IMR-90 (cell line): ENCODE data around the gene DYNC1H1. TPM values are rescaled to one million over a fixed set of nuclear protein-coding genes. Genes with fewer than 3 reads are reported as not detected.

ENCODE experiments used
- ATAC-seq: fragments of 200-7000 bp; cut with Tn5 transposase; 2 replicates; pipeline ENCODE4 v1.9.1; 2020; ENCODE audit warnings: low read depth, mild to moderate bottlenecking, moderate library complexity
- BruUV-seq: library from RNA; stranded (reverse); fragments of 400-500 nt; replicated peaks from 2 replicates; lab custom pipeline; 2021; lab: Mats Ljungman, UMichigan
- CTCF ChIA-PET: fragments of 300-600 bp; formaldehyde crosslinking; extraction: SDS; loops from one replicate; lab custom pipeline; 2021; ENCODE audit warnings: antibody characterized with exemption; lab: Yijun Ruan, JAX
- POLR2A ChIA-PET: fragments of 300-600 bp; sonication (Branson Sonifier 250); formaldehyde crosslinking; loops from one replicate; lab custom pipeline; 2022; ENCODE audit warnings: antibody characterized with exemption; ENCODE audit not compliant: unreplicated experiment; lab: Charles Lee
- DNase-seq: peaks from one replicate; pipeline ENCODE4 v3.0.0; 2013
- H2AFZ ChIP-seq: replicated peaks from 2 replicates; pipeline ENCODE3; 2013; ENCODE audit warnings: low read length, mild to moderate bottlenecking; ENCODE audit not compliant: poor library complexity
- H2AK5ac ChIP-seq: 2 replicates; pipeline ENCODE4 v1.6.1; 2013; ENCODE audit warnings: low read depth, low read length, inconsistent platforms
- H2AK9ac ChIP-seq: replicated peaks from 2 replicates; pipeline ENCODE3; 2013; ENCODE audit warnings: mild to moderate bottlenecking, low read depth, low read length, moderate library complexity; ENCODE audit not compliant: poor library complexity
- H2BK120ac ChIP-seq: 2 replicates; pipeline ENCODE4 v1.6.1; 2013; ENCODE audit warnings: low read depth, low read length, inconsistent platforms
- H2BK15ac ChIP-seq: 3 replicates; pipeline ENCODE4 v1.6.1; 2013; ENCODE audit warnings: low read depth, low read length, inconsistent platforms
- H2BK20ac ChIP-seq: 2 replicates; pipeline ENCODE4 v1.6.1; 2013; ENCODE audit warnings: low read depth, mild to moderate bottlenecking, inconsistent platforms, low read length, moderate library complexity
- H2BK5ac ChIP-seq: 2 replicates; pipeline ENCODE4 v1.6.1; 2013; ENCODE audit warnings: mild to moderate bottlenecking, low read depth, low read length, inconsistent platforms; ENCODE audit not compliant: poor library complexity, severe bottlenecking
- H3K14ac ChIP-seq: replicated peaks from 2 replicates; pipeline ENCODE4 v1.6.1; 2013; ENCODE audit warnings: low read depth, low read length, inconsistent platforms
- H3K18ac ChIP-seq: 2 replicates; pipeline ENCODE4 v1.6.1; 2013; ENCODE audit warnings: low read depth, low read length, control low read depth
- H3K23ac ChIP-seq: 2 replicates; pipeline ENCODE4 v1.6.1; 2013; ENCODE audit warnings: low read depth, low read length, inconsistent platforms
- H3K27ac ChIP-seq: 2 replicates; pipeline ENCODE4 v1.5.1; 2013; ENCODE audit warnings: mild to moderate bottlenecking, control low read depth, low read length; ENCODE audit not compliant: insufficient read depth
- H3K27me3 ChIP-seq: 2 replicates; pipeline ENCODE4 v1.6.1; 2013; ENCODE audit warnings: low read length; ENCODE audit not compliant: control insufficient read depth, insufficient read depth
- H3K36me3 ChIP-seq: 2 replicates; pipeline ENCODE4 v1.6.1; 2013; ENCODE audit warnings: low read length, mixed read lengths; ENCODE audit not compliant: control insufficient read depth, insufficient read depth
- H3K4ac ChIP-seq: 2 replicates; pipeline ENCODE4 v1.6.1; 2013; ENCODE audit warnings: low read depth, low read length, inconsistent platforms
- H3K4me1 ChIP-seq: 2 replicates; pipeline ENCODE4 v1.6.1; 2013; ENCODE audit warnings: low read length, mixed read lengths; ENCODE audit not compliant: control insufficient read depth, insufficient read depth
- H3K4me2 ChIP-seq: 2 replicates; pipeline ENCODE4 v1.6.1; 2013; ENCODE audit warnings: low read depth, mild to moderate bottlenecking, control low read depth, low read length, moderate library complexity
- H3K4me3 ChIP-seq: 2 replicates; pipeline ENCODE4 v1.5.1; 2013; ENCODE audit warnings: low read depth, mild to moderate bottlenecking, control low read depth, low read length, moderate library complexity; ENCODE audit not compliant: insufficient read depth
- H3K56ac ChIP-seq: 2 replicates; pipeline ENCODE4 v1.6.1; 2013; ENCODE audit warnings: low read length, inconsistent platforms; ENCODE audit not compliant: insufficient read depth; ENCODE audit errors: extremely low read depth
- H3K79me1 ChIP-seq, 2 experiments: 2 replicates each; pipeline ENCODE4 v1.6.1; 2013; ENCODE audit warnings: low read length in 2 of 2, inconsistent platforms in 1 of 2, low read depth in 1 of 2
- H3K9ac ChIP-seq: 2 replicates; pipeline ENCODE4 v1.6.1; 2013; ENCODE audit warnings: low read depth, low read length, control low read depth
- H3K9me1 ChIP-seq: 2 replicates; pipeline ENCODE4 v1.6.1; 2013; ENCODE audit warnings: low read length, inconsistent platforms; ENCODE audit not compliant: insufficient read depth
- H3K9me3 ChIP-seq: 2 replicates; pipeline ENCODE4 v1.6.1; 2013; ENCODE audit warnings: low read length; ENCODE audit not compliant: control insufficient read depth, insufficient read depth
- H4K20me1 ChIP-seq: 2 replicates; pipeline ENCODE4 v1.6.1; 2013; ENCODE audit warnings: low read length, inconsistent platforms; ENCODE audit not compliant: insufficient read depth
- H4K5ac ChIP-seq: 2 replicates; pipeline ENCODE4 v1.6.1; 2013; ENCODE audit warnings: mild to moderate bottlenecking, low read depth, low read length, control low read depth
- H4K8ac ChIP-seq, 2 experiments: 2 replicates each; pipeline ENCODE4 v1.6.1; 2013; ENCODE audit warnings: low read depth in 2 of 2, low read length in 2 of 2, control low read depth in 1 of 2, inconsistent platforms in 1 of 2
- H4K91ac ChIP-seq: 2 replicates; pipeline ENCODE4 v1.6.1; 2013; ENCODE audit warnings: low read depth, low read length, inconsistent platforms; ENCODE audit not compliant: insufficient read depth
- BHLHE40 ChIP-seq: fragments of 150-350 bp; IDR thresholded peaks from 2 replicates; pipeline ENCODE4 v1.6.1; 2016; ENCODE audit warnings: mild to moderate bottlenecking, low read depth, low read length
- CEBPB ChIP-seq: IDR thresholded peaks from 2 replicates; pipeline ENCODE4 v1.6.1; 2012; ENCODE audit warnings: low read depth, low read length, improper control_type of control experiment
- CTCF ChIP-seq: conservative IDR thresholded peaks from 2 replicates; pipeline ENCODE4 v1.5.1; 2012; ENCODE audit warnings: mild to moderate bottlenecking, low read depth, low read length, improper control_type of control experiment
- ELK1 ChIP-seq: fragments of 150-350 bp; IDR thresholded peaks from 2 replicates; pipeline ENCODE4 v1.6.1; 2016; ENCODE audit warnings: low read depth, mild to moderate bottlenecking, low read length, moderate library complexity, borderline replicate concordance
- FOS ChIP-seq: fragments of 150-350 bp; IDR thresholded peaks from 2 replicates; pipeline ENCODE4 v1.6.1; 2016; ENCODE audit warnings: low read depth, low read length
- MAFK ChIP-seq: IDR thresholded peaks from 2 replicates; pipeline ENCODE4 v1.6.1; 2012; ENCODE audit warnings: low read depth, low read length, improper control_type of control experiment
- MAZ ChIP-seq: IDR thresholded peaks from 2 replicates; pipeline ENCODE4 v1.6.1; 2012; ENCODE audit warnings: low read depth, mild to moderate bottlenecking, low read length, improper control_type of control experiment, moderate library complexity, borderline replicate concordance
- MXI1 ChIP-seq: IDR thresholded peaks from 2 replicates; pipeline ENCODE4 v1.6.1; 2012; ENCODE audit warnings: low read depth, mild to moderate bottlenecking, low read length, moderate library complexity, borderline replicate concordance
- NFE2L2 ChIP-seq: fragments of 150-350 bp; IDR thresholded peaks from 2 replicates; pipeline ENCODE4 v1.6.1; 2016; ENCODE audit warnings: low read depth, mild to moderate bottlenecking, low read length
- POLR2A ChIP-seq: IDR thresholded peaks from 2 replicates; pipeline ENCODE4 v1.6.1; 2012; ENCODE audit warnings: mild to moderate bottlenecking, low read depth, low read length
- RAD21 ChIP-seq: IDR thresholded peaks from 2 replicates; pipeline ENCODE4 v1.6.1; 2012; ENCODE audit warnings: low read length, improper control_type of control experiment
- RCOR1 ChIP-seq: IDR thresholded peaks from 2 replicates; pipeline ENCODE4 v1.6.1; 2012; ENCODE audit warnings: mild to moderate bottlenecking, low read length, improper control_type of control experiment; ENCODE audit not compliant: insufficient replicate concordance
- RFX5 ChIP-seq: IDR thresholded peaks from 2 replicates; pipeline ENCODE4 v1.8.0; 2012; ENCODE audit warnings: low read depth, mild to moderate bottlenecking, low read length, moderate library complexity
- SMC3 ChIP-seq: fragments of 150-350 bp; IDR thresholded peaks from 2 replicates; pipeline ENCODE4 v1.6.1; 2016; ENCODE audit warnings: low read depth, mild to moderate bottlenecking, antibody characterized with exemption, low read length, moderate library complexity
- USF2 ChIP-seq: fragments of 150-350 bp; IDR thresholded peaks from 2 replicates; pipeline ENCODE4 v1.6.1; 2017; ENCODE audit warnings: mild to moderate bottlenecking, antibody characterized with exemption, low read length, low read depth
- whole genome bisulfite sequencing, 2 experiments: methylation state at CpG; one replicate each; pipeline versions ENCODE4 v1.1.5 to v1.1.7; 2013; ENCODE audit warnings: missing lambda C conversion rate in 2 of 2; ENCODE audit not compliant: insufficient read length in 1 of 2; ENCODE audit errors: extremely low coverage in 2 of 2; 5-methylcytosine and 5-hydroxymethylcytosine counted together
- dilution Hi-C: fragments of 300-500 bp; cut with HindIII; formaldehyde crosslinking; loops from one replicate; pipeline ENCODE4 v1.14.3; 2018; ENCODE audit warnings: low sequenced_read_pairs; ENCODE audit not compliant: unreplicated experiment
- in situ Hi-C: fragments of 300-500 bp; cut with MboI; formaldehyde crosslinking; loops from 3 replicates; pipeline ENCODE4 v1.14.3; 2019; ENCODE audit warnings: low sequenced_read_pairs, inconsistent platforms, mixed read lengths
- intact Hi-C: fragments of 100-400 bp; cut with micrococcal nuclease; formaldehyde crosslinking; loops from 2 replicates; pipeline ENCODE4 v1.10.0; 2022
- polyA plus RNA-seq, 3 experiments: library from polyadenylated mRNA; depleted of rRNA; stranded (reverse); fragments of >200 nt; gene quantifications; 2 replicates each; pipeline ENCODE4 v1.2.3, GENCODE V29; 2012; ENCODE audit warnings: low replicate concordance in 1 of 3
- total RNA-seq: library from RNA; depleted of rRNA; stranded (reverse); fragments of >200 nt; gene quantifications from 2 replicates; pipeline ENCODE4 v1.2.3, GENCODE V29; 2012

The DYNC1H1 gene
- total and polyA plus RNA-seq, 2 of the 4 experiments (the other 2 are of a cell fraction): 240 to 670 TPM

GRCh38 chr14:102043251-102044025, 79.1 kb downstream of the DYNC1H1 start:
- no peak overlapping the region for H3K14ac ChIP-seq
- peaks cover 10 to 21% of the 10 kb centered on the region in 2 experiments for H3K79me1 ChIP-seq
- ChIA-PET POLR2A (interaction anchor here (0.6 kb wide), 1 partner anchor 292 kb away, joined by 3 read pairs; no protein-coding TSS in a partner anchor), CTCF (interaction anchor here (0.6 kb wide), 2 partner anchors 14 to 144 kb away, joined by 7 to 10 read pairs; no protein-coding TSS in a partner anchor)
- H3K18ac ChIP-seq: no peak overlapping the region
- H2BK20ac ChIP-seq: no peak overlapping the region
- in situ Hi-C loops (no loop called here), dilution Hi-C loops (no loop called here), intact Hi-C loops (no loop called here)
- WGBS, 2 experiments: 98% methylated on average over 8 of the region's 22 CpGs; no CpG with 5 or more reads in 1 of the 2 experiments
- no peak overlapping the region for H3K4me3 ChIP-seq
- BruUV-seq: no TSS peak
- H3K27me3 ChIP-seq: no peaks in the 10 kb centered on the region
- H2AK5ac ChIP-seq: no peak overlapping the region
- H2BK5ac ChIP-seq: no peak overlapping the region
- H2BK120ac ChIP-seq: no peak overlapping the region
- no peaks in the 10 kb centered on the region for H3K9me1 ChIP-seq
- no peak overlapping the region for H4K91ac ChIP-seq
- no peak overlapping the region for H3K9ac ChIP-seq
- no peak overlapping the region for H2AFZ ChIP-seq
- H4K8ac ChIP-seq: no peak overlapping the region
- no peaks in the 10 kb centered on the region for H3K9me3 ChIP-seq
- no peak overlapping the region for H2AK9ac ChIP-seq
- no peak overlapping the region for H3K4me2 ChIP-seq
- H3K36me3 ChIP-seq: peaks cover 82% of the 10 kb centered on the region
- no peak overlapping the region for H3K23ac ChIP-seq
- H3K56ac ChIP-seq: no peak overlapping the region
- DNase-seq (no peak), ATAC-seq (no peak)
- no peak overlapping the region for H2BK15ac ChIP-seq
- H4K5ac ChIP-seq: no peak overlapping the region
- H3K4me1 ChIP-seq: no peaks in the 10 kb centered on the region
- H3K4ac ChIP-seq: no peak overlapping the region
- no peak overlapping the region for H3K27ac ChIP-seq
- H4K20me1 ChIP-seq: peaks cover 8% of the 10 kb centered on the region
- TF ChIP-seq NFE2L2 (no peak), SMC3 (no peak), MAFK (no peak), CEBPB (no peak), MAZ (no peak), FOS (no peak), RCOR1 (no peak), POLR2A (no peak), RFX5 (no peak), MXI1 (no peak), USF2 (no peak), CTCF (no peak), RAD21 (no peak), BHLHE40 (no peak), ELK1 (no peak)
